Astrocyte of the cerebellum (primary cell): ENCODE results near the gene LATS1.
"Not testable (repeated sequence)": the region's sequence is repeated elsewhere in the genome, so short reads cannot be mapped to it uniquely, and the experiment has no call there.

Experiments
- DNase-seq: peaks from one replicate; pipeline ENCODE4 v3.0.0-alpha.2; 2011; ENCODE audit warnings: low read depth
- H3K4me3 ChIP-seq: 2 replicates; pipeline ENCODE4 v1.5.1; 2011; ENCODE audit warnings: mild to moderate bottlenecking, low read depth, low read length, moderate library complexity
- in situ Hi-C: cut with HindIII; loops from 2 replicates; pipeline ENCODE4 v1.10.0; 2017; ENCODE audit warnings: low sequenced_read_pairs
- TF ChIP-seq, protein P1 (sequence below): IDR thresholded peaks from 2 replicates; pipeline ENCODE4 v1.5.1; 2012; ENCODE audit warnings: low read length, low read depth, moderate library complexity, mild to moderate bottlenecking; ENCODE audit errors: missing control alignments

LATS1 gene

DNA sequence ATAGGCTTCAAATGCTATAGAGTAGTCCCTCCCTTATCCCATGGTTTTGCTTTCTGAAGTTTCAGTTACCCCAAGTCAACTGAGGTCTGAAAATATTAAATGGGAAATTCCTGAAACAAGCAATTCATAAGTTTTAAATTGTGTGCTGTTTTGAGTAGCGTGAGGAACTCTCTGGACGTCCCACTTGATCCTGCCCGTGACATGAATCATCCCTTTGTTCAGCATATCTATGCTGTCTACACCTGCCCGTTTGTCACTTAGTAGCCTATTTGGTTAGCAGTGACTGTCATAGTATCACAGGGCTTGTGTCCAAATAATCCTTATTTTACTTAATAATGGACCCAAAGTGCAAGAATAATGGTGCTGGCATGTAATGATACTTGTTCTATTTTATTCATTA lies 36.6 kb upstream of the LATS1 start:
- TF ChIP-seq, protein P1, sequence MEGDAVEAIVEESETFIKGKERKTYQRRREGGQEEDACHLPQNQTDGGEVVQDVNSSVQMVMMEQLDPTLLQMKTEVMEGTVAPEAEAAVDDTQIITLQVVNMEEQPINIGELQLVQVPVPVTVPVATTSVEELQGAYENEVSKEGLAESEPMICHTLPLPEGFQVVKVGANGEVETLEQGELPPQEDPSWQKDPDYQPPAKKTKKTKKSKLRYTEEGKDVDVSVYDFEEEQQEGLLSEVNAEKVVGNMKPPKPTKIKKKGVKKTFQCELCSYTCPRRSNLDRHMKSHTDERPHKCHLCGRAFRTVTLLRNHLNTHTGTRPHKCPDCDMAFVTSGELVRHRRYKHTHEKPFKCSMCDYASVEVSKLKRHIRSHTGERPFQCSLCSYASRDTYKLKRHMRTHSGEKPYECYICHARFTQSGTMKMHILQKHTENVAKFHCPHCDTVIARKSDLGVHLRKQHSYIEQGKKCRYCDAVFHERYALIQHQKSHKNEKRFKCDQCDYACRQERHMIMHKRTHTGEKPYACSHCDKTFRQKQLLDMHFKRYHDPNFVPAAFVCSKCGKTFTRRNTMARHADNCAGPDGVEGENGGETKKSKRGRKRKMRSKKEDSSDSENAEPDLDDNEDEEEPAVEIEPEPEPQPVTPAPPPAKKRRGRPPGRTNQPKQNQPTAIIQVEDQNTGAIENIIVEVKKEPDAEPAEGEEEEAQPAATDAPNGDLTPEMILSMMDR = no peak
- no peak for DNase-seq
- no peak overlapping the region for H3K4me3 ChIP-seq
- in situ Hi-C loops = loop anchor here (10.0 kb wide), 1 partner anchor 60 kb away; no protein-coding TSS in a partner anchor

DNA sequence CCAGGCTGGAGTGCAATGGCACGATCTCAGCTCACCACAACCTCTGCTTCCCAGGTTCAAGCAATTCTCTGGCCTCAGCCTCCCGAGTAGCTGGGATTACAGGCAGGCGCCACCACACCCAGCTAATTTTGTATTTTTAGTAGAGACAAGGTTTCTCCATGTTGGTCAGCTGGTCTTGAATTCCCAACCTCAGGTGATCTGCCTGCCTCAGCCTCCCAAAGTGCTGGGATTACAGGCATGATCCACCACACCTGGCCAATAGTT lies 35.4 kb upstream of the LATS1 start:
- not testable (repeated sequence) for H3K4me3 ChIP-seq, DNase-seq
- in situ Hi-C loops = loop anchor here (10.0 kb wide), 1 partner anchor 61 kb away; no protein-coding TSS in a partner anchor

DNA sequence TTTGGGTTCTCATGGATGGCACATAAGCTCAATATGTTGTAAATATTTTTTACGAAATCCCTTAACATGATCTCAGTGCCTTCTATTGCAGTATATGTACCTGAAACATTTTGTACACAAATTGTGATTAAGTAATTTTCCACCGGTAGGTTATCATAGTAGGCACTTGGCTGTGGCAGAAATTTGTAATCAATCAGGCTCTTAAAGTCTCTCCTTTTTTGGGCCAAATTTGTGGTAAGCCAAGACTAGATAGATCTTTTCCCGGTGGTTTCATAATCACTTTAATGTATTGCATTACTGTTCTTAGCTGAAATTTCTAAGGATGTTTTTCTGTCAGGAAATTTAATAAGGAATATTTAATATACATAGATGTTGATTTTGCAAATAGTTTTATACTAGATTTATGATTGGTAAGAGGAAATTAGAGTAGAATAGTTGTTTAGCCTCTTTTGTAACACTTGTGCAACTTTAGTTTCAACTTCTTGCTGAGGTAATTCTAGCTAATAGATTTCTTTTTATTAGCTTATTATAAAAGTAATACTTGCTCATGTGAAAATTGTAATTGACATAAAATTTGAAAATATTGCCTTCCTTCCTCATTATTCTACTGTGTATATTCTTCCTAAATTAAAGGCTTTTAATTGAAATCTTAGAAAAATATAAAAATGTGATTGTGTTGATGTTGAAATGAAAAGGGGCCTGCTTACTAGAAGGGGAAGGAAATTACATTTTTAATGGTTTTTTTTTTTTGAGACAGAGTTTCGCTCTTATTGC lies 34.9 kb upstream of the LATS1 start:
- no peak overlapping the region for H3K4me3 ChIP-seq
- in situ Hi-C loops = loop anchor here (10.0 kb wide), 1 partner anchor 62 kb away; no protein-coding TSS in a partner anchor
- TF ChIP-seq, protein P1 = no peak
- no peak for DNase-seq

DNA sequence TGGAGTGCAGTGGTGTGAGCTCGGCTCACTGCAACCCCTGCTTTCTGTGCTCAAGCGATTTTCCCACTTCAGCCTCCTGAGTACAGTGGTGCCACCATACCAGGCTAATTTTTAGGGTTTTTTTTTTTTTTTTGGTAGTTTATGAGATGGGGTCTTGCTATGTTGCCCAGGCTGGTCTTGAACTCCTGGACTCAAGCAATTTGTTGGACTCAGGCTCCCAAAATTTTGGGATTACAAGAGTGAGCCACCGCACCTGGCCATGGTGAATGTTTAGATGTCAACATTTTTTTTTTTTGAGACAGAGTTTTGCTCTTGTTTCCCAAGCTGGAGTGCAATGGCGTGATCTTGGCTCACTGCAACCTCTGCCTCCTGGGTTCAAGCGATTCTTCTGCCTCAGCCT lies 34.0 kb upstream of the LATS1 start:
- not testable (repeated sequence) for DNase-seq, H3K4me3 ChIP-seq
- in situ Hi-C loops = loop anchor here (10.0 kb wide), 1 partner anchor 63 kb away; no protein-coding TSS in a partner anchor

DNA sequence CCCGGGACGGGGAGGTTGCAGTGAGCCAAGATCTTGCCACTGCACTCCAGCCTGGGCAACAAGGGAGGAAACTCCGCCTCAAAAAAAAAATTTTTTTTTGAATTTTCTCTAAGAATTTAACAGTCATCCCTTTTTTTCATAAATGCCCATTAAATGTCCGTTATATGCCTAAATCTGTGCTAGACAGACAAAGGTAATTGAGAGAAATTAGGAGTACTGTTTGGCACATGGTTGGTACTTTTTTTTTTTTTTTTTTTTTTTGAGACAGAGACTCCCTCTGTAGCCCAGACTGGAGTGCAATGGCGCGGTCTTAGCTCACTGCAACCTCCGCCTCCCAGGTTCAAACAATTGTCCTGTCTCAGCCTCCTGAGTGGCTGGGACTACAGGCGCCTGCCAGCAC lies 33.3 kb upstream of the LATS1 start:
- peak overlapping the region; percentile 97 for H3K4me3 ChIP-seq

DNA sequence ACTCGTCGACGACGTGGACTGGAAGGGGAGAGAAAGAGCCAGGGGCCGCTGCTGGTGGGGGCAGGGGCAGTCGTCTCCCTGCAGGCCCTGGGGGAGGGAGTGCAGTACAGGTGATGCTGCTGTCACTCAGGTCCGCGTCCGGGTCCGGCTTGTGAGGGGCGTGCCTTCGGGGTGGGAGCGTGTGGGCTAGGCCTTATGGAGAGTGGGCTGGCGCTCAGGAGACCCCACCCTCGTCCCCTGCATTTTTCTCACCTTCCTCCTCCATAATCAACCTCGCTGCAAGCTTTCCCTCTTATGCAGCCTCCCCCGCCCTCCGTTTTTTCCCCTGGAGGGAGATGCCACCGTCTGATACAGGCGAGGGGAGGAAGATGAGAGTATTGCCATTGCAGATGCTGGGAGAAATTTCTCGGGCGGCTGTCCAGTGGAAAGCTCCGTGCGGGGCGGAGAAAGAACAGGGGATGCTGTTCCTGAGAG lies 32.3 kb upstream of the LATS1 start:
- TF ChIP-seq, protein P1 = no peak
- in situ Hi-C loops = loop anchor here (10.0 kb wide), 1 partner anchor 65 kb away; no protein-coding TSS in a partner anchor
- peak overlapping the region; percentile 97 for H3K4me3 ChIP-seq
- DNase-seq = peak; percentile 19

More for the DNA sequence above, 33.3 kb upstream of the LATS1 start:
- TF ChIP-seq, protein P1 = no peak
- DNase-seq = no peak
- in situ Hi-C loops = loop anchor here (10.0 kb wide), 1 partner anchor 64 kb away; no protein-coding TSS in a partner anchor

DNA sequence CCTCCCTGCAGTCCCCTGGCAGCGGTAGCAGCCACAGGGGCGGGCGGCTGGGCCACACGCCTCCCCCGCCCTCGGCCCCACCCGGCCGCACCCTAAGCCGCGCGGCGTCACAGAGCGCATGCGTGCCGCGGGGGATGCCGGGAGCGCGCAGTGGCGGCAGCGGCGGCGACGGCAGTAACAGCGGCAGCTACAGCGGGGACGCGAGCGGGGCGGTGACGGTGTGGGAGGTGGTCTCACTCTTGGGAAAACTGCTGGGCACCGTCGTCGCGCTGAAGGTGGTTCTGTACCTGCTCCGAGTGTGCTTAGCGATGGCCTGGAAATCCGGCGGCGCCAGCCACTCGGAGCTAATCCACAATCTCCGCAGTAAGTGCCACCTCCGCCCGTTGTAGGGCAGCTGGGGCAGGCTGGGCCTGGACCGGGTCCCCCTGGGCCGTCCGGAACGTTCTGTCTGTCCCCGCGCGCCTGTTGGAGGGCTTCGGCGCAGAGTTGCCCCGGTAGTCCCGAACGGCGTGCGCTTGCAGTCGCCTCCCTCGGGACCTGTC lies 31.8 kb upstream of the LATS1 start, which contains the start of gene PCMT1:
Gene PCMT1 (plus strand): TSS at position 148 of the 542 bp plus-strand sequence. CDS start 161 bp downstream, at position 309.
- peak within 1 kb of the TSS; percentile 97 for H3K4me3 ChIP-seq
- TF ChIP-seq, protein P1 = no peak
- in situ Hi-C loops = loop anchor here (10.0 kb wide), 1 partner anchor 65 kb away; no protein-coding TSS in a partner anchor
- peak; percentile 67 for DNase-seq

DNA sequence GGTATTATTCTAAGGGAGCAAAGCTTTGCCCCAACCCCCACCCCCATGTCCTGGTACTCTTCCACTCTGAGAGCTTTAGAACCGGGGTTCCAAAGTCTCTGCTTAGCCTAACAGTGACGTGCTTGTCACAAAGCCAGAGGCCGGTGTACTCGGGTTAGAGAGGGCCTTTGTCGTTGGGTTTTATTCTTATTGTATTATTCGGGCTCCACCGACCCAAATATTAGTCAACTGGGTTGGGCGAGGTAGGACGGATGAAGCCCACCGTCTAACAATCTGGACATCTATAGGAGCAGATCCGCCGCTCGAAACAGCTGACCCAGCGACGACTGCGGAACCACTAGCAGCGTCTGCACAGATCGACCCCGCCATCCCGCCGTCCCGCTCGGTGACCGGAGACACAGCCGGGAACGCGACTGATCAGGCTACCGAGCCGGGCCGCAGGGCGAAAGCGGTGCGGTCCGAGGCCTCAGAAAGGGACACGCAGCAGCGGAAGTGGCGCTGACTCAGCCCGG lies 31.2 kb upstream of the LATS1 start:
- DNase-seq, in situ Hi-C loops: not testable (repeated sequence)
- H3K4me3 ChIP-seq = peak overlapping the region; percentile 97
